Central memory CD8-positive, alpha-beta T cell (primary cell): Measurements from ENCODE around the gene EGR1.

Source experiments
- ATAC-seq: fragments of 150-1000 bp; cut with Tn5 transposase; replicated peaks from 2 replicates; pipeline ENCODE4 v1.10.0; 2022; ENCODE audit warnings: mild to moderate bottlenecking, moderate FRiP score, moderate number of reproducible peaks; ENCODE audit not compliant: poor library complexity, severe bottlenecking; ENCODE audit errors: extremely low read depth
- DNase-seq, 2 donors: peaks; one replicate each; pipeline ENCODE4 v3.0.0; 2021; ENCODE audit warnings: low spot score in 2 of 2
- H3K27ac Mint-ChIP-seq: one replicate; pipeline ENCODE4 v1.8.0; 2022; ENCODE audit warnings: low read depth, mild to moderate bottlenecking, moderate library complexity, mixed read lengths
- H3K27me3 Mint-ChIP-seq: one replicate; pipeline ENCODE4 v1.8.0; 2022; ENCODE audit warnings: mixed read lengths
- H3K36me3 Mint-ChIP-seq: one replicate; pipeline ENCODE4 v1.8.0; 2022; ENCODE audit warnings: mild to moderate bottlenecking, moderate library complexity, mixed read lengths; ENCODE audit not compliant: insufficient read depth
- H3K4me1 Mint-ChIP-seq: one replicate; pipeline ENCODE4 v1.8.0; 2022; ENCODE audit warnings: mixed read lengths
- H3K4me3 Mint-ChIP-seq: one replicate; pipeline ENCODE4 v1.8.0; 2022; ENCODE audit warnings: mild to moderate bottlenecking, moderate library complexity, mixed read lengths
- H3K9me3 Mint-ChIP-seq: one replicate; pipeline ENCODE4 v1.8.0; 2022; ENCODE audit warnings: mixed read lengths

Gene EGR1

DNA sequence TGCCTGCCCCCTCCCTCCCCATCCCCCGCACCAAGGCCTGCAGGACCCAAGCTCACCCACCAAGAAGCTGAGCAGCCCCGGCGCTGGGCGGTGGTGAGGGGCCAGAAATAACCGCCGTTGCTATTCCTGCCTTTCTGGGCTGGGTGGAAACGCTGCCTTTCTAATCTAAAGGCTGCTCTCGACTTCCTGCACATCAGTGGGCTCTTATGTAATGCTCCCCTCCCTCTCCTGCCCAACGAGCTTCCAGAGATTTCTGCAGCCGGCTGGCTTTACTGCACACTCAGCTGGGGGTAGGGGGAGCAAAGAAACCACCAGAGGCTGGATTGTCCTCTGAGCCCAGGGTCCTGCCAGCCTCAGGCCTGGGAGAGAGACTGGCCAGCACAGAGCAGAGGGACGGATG, 6.9 kb upstream of the EGR1 start:
- peak overlapping the region; percentile 99 for H3K27ac Mint-ChIP-seq
- DNase-seq, result no peak
- peaks cover 8% of the 10 kb centered on the region for H3K36me3 Mint-ChIP-seq
- H3K9me3 Mint-ChIP-seq, result no peaks in the 10 kb centered on the region
- H3K4me1 Mint-ChIP-seq, result peaks cover 29% of the 10 kb centered on the region
- no peak overlapping the region for H3K4me3 Mint-ChIP-seq
- H3K27me3 Mint-ChIP-seq, result no peaks in the 10 kb centered on the region
- ATAC-seq, result no peak

DNA sequence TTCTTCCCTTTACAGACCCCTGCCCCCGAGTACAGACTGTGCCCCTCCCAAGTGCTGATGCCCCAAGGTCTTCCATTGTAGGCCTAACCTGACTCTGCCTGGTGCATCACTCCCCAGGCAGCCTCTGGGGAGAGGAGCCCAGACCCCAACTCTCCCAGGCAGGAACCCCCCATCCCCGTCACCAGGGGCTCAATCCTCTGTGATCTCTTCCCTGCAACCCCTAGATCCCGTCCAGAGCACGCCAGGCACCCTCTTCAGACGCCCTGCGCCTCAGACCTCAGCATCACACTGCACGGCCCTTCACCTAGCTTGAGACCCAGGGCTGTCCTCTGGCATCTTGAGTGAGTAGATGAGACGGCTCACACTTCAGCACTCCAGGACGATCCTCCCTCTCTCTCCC, 6.4 kb upstream of the EGR1 start:
- DNase-seq, result no peak
- Mint-ChIP-seq H3K27me3 (no peaks in the 10 kb centered on the region), H3K36me3 (peaks cover 11% of the 10 kb centered on the region), H3K4me1 (peaks cover 29% of the 10 kb centered on the region), H3K9me3 (no peaks in the 10 kb centered on the region), H3K27ac (peak overlapping the region; percentile 99), H3K4me3 (peak overlapping the region; percentile 63)
- peak; percentile 16 for ATAC-seq

DNA sequence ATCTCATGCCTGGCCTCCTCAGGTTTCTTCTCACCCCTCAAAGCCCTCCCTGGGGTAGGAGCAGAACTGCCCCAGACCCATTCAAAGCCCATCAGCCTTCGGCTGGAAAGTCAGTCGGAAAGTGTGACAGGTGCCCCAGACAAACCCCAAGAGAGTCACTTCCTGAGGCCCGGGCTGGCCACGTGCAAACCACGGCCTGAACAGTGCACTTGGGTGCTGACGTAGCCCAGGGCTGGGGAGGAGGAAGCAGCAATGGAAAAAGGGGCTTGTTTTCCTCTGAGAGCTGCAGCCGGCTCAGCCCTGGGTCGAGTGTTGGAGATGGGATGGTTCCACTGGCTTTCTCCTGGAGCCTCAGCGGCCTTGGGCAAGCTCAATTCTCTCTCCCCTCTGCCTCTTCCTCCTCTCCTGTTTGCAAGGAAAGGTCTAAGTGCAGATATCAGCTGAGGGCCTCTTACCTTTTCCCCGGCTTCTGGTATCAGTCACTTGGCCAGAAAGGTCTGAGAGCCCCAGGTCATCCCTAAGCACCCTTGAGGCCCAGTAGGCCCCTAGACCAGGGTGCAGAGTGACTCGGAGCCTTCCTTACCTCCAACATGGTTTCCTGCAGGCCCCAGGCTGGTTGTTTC, 5.9 kb upstream of the EGR1 start:
- peak overlapping the region; percentile 99 for H3K27ac Mint-ChIP-seq
- peaks cover 29% of the 10 kb centered on the region for H3K4me1 Mint-ChIP-seq
- H3K27me3 Mint-ChIP-seq, result no peaks in the 10 kb centered on the region
- DNase-seq (peak; percentile 54 to 80), ATAC-seq (peak; percentile 78)
- H3K36me3 Mint-ChIP-seq, result peaks cover 13% of the 10 kb centered on the region
- peak overlapping the region; percentile 63 for H3K4me3 Mint-ChIP-seq
- H3K9me3 Mint-ChIP-seq, result no peaks in the 10 kb centered on the region

DNA sequence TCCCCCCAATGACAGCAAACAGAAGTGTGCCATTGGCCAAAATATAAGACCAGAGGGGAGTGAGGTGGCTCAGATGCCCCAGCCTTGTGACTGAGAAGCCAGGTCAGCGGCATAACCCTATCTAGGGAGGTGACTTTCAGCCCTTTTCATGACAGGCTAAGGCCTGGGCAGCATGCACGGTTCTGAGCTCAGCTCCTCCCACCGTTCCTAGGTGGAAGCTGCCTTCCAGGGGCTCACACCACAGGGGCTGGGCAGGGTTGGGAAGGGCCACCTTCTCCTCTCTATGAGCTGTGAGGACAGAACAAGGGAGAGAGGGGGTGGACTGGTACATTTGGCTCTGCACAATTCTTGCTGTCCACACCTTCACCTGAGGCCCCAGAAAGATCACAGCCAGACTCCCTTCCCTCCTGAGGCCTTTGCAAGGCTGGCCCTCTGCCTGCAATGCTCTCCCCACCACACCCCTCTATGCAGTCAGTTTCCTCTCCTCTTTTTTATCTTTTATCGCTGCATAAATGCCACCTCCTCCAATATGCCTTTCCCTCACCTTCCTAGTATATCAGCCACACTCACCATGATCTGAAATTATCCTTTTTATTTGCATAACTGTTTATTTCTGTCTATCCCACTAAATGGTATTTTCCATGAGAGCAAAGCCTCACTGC, 5.1 kb upstream of the EGR1 start:
- Mint-ChIP-seq H3K4me3 (no peak overlapping the region), H3K9me3 (no peaks in the 10 kb centered on the region), H3K27ac (peak overlapping the region; percentile 91), H3K36me3 (peaks cover 17% of the 10 kb centered on the region), H3K27me3 (no peaks in the 10 kb centered on the region), H3K4me1 (peaks cover 29% of the 10 kb centered on the region)
- DNase-seq (no peak), ATAC-seq (no peak)

DNA sequence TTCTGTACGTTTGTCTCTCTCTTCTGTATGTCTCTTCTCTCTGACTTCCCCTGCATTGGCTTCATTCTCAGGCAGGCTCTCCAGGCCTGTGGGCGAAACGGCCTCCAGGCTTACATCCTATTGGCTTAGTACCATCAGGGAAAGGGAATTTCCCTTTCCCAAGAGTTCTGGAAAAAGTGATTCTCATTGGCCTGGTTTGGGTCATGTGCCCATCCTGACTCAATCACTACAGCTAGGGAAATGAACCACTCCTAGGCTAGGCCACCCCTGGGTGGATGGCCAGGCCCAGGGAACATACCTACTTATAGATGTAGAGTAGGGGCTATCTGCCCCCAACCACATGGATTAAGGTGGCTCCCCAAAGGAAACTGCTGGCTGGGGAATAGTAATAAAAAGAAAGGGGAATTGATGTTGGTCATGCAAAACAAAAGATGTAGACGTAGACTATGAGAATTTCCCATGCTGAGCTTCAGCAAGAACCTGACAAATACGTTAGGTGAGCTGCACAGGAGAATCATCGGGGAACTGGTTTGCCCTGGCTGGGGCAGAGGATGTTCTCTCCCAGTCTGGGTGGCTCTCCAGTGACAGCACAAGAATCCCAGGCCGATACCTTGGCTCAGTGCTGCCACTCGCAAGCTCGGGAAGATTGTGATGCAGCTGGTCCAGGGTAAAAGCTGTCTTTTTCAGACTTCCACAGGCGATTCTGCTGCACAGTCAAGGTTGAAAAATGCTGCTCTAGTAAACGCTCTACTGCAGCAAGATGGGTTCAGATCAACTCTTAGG, 3.7 kb upstream of the EGR1 start:
- DNase-seq (no peak), ATAC-seq (no peak)
- Mint-ChIP-seq H3K27ac (peak overlapping the region; percentile 91), H3K4me1 (peaks cover 31% of the 10 kb centered on the region), H3K36me3 (peaks cover 21% of the 10 kb centered on the region), H3K9me3 (no peaks in the 10 kb centered on the region), H3K27me3 (no peaks in the 10 kb centered on the region), H3K4me3 (no peak overlapping the region)

DNA sequence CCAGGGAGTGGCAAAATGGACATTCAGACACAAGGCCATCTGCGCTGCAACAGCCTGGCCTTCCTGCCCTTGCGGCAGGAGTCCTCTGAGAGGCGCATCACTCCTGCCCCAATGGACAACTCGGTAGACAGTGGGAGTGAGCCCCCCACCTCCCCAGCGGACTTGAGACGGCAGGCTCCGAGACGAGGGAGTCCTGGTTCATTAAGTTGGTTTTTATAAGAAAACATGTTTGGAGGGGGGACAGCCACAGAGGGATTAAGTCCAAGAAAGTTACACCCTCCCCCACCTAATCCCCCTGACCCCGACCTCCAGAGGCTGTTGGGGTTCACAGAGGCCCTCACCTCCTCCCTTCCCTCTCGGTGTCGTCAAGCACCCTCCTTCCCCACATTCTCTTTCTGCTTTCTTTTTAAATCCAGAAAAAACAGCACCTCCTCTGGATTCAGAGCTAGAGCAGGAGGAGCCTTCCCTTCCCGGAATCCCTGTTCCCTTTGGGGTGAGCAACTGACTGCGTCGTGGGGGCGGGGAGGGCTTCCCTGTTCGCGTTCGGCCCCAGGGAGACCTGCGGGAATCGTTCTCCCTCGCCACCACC, 1.8 kb upstream of the EGR1 start:
- Mint-ChIP-seq H3K9me3 (no peaks in the 10 kb centered on the region), H3K27ac (peak overlapping the region; percentile 95), H3K36me3 (peaks cover 21% of the 10 kb centered on the region), H3K27me3 (no peaks in the 10 kb centered on the region), H3K4me1 (peaks cover 45% of the 10 kb centered on the region), H3K4me3 (peak overlapping the region; percentile 83)
- no peak for DNase-seq
- ATAC-seq, result no peak

DNA sequence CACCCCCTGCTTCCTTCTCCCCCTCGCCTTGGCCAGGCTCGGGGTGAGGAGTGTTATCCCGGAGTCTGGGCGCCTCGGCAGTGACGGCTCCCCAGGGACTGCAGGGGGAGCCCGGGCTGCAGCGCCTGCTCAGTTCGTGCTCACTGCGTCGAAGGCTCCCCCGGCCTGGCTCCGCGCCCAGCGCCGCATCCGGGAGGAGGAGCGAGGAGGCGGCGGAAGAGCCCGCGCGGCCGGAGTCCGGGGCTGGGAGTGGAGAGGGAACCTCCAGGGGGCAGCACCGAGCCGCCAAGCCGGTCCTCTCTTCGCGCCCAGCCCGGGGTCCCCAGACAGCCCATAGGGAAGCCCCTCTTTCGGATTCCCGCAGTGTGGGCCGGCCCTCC, 1.3 kb upstream of the EGR1 start:
- Mint-ChIP-seq H3K36me3 (peaks cover 21% of the 10 kb centered on the region), H3K27ac (peak overlapping the region; percentile 95), H3K9me3 (no peaks in the 10 kb centered on the region), H3K27me3 (no peaks in the 10 kb centered on the region), H3K4me1 (peaks cover 41% of the 10 kb centered on the region), H3K4me3 (peak overlapping the region; percentile 83)
- DNase-seq (peak; percentile 89 to 91), ATAC-seq (peak; percentile 55)

DNA sequence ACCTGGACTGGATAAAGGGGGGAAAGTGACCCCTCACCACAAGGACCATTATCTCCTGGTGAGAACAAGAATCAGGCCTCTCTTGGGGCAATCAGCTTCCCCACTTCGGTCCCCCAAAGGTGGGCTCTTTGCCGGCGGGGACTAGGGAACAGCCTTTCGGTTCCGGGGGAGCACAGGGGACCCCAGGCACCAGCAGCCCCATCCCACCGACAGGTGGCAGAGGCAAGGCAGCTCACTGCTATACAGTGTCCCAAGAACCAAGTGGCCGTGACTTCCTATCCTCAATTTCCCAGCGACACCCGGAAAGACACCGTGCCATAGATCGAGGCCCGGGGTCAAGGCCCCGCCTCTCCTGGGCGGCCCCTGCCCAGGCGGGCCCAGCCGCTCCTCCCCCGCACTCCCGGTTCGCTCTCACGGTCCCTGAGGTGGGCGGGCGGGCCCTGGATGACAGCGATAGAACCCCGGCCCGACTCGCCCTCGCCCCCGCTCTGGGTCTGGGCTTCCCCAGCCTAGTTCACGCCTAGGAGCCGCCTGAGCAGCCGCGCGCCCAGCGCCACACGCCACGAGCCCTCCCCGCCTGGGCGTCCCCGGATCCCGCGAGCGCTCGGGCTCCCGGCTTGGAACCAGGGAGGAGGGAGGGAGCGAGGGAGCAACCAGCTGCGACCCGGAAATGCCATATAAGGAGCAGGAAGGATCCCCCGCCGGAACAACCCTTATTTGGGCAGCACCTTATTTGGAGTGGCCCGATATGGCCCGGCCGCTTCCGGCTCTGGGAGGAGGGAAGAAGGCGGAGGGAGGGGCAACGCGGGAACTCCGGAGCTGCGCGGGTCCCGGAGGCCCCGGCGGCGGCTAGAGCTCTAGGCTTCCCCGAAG, 655 bp upstream of the EGR1 start:
- Mint-ChIP-seq H3K27ac (peak overlapping the region; percentile 95), H3K9me3 (no peaks in the 10 kb centered on the region), H3K36me3 (peaks cover 17% of the 10 kb centered on the region), H3K4me1 (peaks cover 34% of the 10 kb centered on the region), H3K4me3 (peak overlapping the region; percentile 83), H3K27me3 (no peaks in the 10 kb centered on the region)
- ATAC-seq (peak; percentile 72), DNase-seq (peak; percentile 96 to 97)

DNA sequence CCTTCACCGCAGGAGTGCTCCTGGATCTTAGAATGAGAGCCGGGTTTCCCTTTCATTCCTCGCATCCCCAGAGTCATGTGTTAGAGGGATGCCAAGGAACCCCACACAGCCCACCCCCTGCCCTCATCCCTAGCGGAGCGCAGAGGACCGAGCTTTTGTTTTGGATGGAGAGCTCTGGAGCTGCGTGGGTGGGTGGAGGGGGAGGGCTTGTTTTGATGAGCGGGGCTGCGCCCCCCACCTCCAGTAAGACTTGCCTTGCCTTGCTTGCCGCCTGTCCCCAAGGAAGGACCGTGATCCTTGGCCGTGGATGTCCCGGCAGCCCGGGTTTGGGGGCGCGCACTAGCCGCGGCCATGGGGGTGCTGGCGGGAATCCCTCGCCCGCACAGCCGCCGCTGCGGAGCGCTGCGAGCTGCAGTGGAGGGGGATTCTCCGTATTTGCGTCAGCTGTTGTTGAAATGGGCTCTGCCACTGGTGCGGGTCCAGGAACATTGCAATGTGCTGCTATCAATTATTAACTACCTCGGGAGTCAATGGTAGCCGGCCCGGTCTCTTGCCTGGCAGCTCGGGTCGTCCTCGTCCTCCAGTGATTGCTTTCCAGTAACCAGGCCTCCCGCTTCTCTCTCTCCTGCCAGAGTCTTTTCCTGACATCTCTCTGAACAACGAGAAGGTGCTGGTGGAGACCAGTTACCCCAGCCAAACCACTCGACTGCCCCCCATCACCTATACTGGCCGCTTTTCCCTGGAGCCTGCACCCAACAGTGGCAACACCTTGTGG, 1.0 kb downstream of the EGR1 start:
- Mint-ChIP-seq H3K27me3 (no peaks in the 10 kb centered on the region), H3K4me1 (peaks cover 23% of the 10 kb centered on the region), H3K36me3 (peaks cover 15% of the 10 kb centered on the region), H3K4me3 (peak overlapping the region; percentile 83), H3K27ac (peak overlapping the region; percentile 95), H3K9me3 (no peaks in the 10 kb centered on the region)
- DNase-seq (no peak), ATAC-seq (no peak)

DNA sequence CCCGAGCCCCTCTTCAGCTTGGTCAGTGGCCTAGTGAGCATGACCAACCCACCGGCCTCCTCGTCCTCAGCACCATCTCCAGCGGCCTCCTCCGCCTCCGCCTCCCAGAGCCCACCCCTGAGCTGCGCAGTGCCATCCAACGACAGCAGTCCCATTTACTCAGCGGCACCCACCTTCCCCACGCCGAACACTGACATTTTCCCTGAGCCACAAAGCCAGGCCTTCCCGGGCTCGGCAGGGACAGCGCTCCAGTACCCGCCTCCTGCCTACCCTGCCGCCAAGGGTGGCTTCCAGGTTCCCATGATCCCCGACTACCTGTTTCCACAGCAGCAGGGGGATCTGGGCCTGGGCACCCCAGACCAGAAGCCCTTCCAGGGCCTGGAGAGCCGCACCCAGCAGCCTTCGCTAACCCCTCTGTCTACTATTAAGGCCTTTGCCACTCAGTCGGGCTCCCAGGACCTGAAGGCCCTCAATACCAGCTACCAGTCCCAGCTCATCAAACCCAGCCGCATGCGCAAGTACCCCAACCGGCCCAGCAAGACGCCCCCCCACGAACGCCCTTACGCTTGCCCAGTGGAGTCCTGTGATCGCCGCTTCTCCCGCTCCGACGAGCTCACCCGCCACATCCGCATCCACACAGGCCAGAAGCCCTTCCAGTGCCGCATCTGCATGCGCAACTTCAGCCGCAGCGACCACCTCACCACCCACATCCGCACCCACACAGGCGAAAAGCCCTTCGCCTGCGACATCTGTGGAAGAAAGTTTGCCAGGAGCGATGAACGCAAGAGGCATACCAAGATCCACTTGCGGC, 1.8 kb downstream of the EGR1 start:
- Mint-ChIP-seq H3K27ac (peak overlapping the region; percentile 44), H3K9me3 (no peaks in the 10 kb centered on the region), H3K4me1 (peaks cover 23% of the 10 kb centered on the region), H3K36me3 (peaks cover 15% of the 10 kb centered on the region), H3K27me3 (no peaks in the 10 kb centered on the region), H3K4me3 (peak overlapping the region; percentile 83)
- DNase-seq (no peak), ATAC-seq (no peak)

DNA sequence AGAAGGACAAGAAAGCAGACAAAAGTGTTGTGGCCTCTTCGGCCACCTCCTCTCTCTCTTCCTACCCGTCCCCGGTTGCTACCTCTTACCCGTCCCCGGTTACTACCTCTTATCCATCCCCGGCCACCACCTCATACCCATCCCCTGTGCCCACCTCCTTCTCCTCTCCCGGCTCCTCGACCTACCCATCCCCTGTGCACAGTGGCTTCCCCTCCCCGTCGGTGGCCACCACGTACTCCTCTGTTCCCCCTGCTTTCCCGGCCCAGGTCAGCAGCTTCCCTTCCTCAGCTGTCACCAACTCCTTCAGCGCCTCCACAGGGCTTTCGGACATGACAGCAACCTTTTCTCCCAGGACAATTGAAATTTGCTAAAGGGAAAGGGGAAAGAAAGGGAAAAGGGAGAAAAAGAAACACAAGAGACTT, 2.4 kb downstream of the EGR1 start:
- H3K36me3 Mint-ChIP-seq, result peaks cover 15% of the 10 kb centered on the region
- H3K4me1 Mint-ChIP-seq, result peaks cover 23% of the 10 kb centered on the region
- H3K27ac Mint-ChIP-seq, result peak overlapping the region; percentile 44
- no peaks in the 10 kb centered on the region for H3K27me3 Mint-ChIP-seq
- DNase-seq (no peak), ATAC-seq (no peak)
- H3K4me3 Mint-ChIP-seq, result peak overlapping the region; percentile 83
- no peaks in the 10 kb centered on the region for H3K9me3 Mint-ChIP-seq
